ENCODE data around the gene FN3KRP. TPM values are rescaled to one million over a fixed set of nuclear protein-coding genes. Genes with fewer than 3 reads are reported as not detected.

FN3KRP gene, protein sequence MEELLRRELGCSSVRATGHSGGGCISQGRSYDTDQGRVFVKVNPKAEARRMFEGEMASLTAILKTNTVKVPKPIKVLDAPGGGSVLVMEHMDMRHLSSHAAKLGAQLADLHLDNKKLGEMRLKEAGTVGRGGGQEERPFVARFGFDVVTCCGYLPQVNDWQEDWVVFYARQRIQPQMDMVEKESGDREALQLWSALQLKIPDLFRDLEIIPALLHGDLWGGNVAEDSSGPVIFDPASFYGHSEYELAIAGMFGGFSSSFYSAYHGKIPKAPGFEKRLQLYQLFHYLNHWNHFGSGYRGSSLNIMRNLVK
- total RNA-seq, result 10 to 100 TPM; 28.3 to 36.3 TPM

DNA sequence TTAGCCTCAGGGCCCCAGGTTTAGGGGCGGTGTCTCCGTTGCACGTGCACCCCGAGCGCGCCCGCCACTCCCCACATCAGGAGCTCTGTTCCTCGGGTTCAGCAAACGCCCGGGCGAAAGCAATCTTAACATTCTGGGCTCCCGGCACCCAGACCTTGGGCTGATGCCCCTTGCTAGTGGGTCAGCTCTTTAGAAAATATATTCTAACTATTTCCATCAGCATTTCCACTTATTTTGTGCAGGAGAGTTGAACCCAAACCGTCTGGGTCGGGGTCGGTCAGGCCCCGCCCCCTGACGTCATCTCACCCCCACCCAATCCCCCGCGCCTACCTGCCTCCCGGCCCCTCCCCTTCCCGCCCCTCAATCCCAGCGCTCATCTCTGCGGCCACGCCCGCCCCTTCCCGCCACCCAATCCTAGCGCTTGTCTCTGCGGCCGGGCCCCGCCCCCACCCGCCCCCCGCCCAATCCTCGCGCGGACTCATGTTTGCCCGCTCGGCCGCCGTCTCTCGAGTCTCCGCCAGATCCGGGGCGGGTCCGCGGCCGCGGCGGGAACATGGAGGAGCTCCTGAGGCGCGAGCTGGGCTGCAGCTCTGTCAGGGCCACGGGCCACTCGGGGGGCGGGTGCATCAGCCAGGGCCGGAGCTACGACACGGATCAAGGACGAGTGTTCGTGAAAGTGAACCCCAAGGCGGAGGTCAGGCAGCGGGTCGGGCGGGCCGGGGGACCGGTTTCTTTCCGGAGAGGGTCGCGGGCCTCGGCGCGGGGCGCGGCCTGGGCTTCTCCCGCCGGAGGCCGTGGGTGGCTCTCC, at the start of gene FN3KRP:
TSS of gene FN3KRP (plus strand) at position 504 of the 808 bp plus-strand sequence. CDS start at position 554, 50 bp downstream.
- H3K4me3 Mint-ChIP-seq, result peak within 1 kb of the TSS; percentile 93
- H3K4me1 Mint-ChIP-seq, result peaks cover 10% of the 10 kb centered on the region
- peak; percentile 95 for DNase-seq
- H3K36me3 Mint-ChIP-seq (ENCODE audit: low read depth), result peaks cover 9% of the 10 kb centered on the region
- POLR2A ChIA-PET, result interaction anchor here (0.6 kb wide), 1 partner anchor 26 kb away, joined by 3 read pairs; no protein-coding TSS in a partner anchor
- H3K27ac Mint-ChIP-seq, result peak within 1 kb of the TSS; percentile 88
- peak; percentile 91 for ATAC-seq
- intact Hi-C loops (cut with DNase I, micrococcal nuclease), result loop anchor here (1.0 to 5.0 kb wide), 9 partner anchors 18 to 363 kb away; partner anchors contain the start of genes TBCD (in 2 of the 2), WDR45B (in 2 of the 2), CYBC1 (in 1 of the 2) and HEXD (in 1 of the 2)
- CTCF ChIA-PET, result interaction anchor here (0.9 to 1.7 kb wide), 3 partner anchors 12 to 66 kb away, joined by 3 to 6 read pairs (median 3); no protein-coding TSS in a partner anchor
- H3K9me3 Mint-ChIP-seq (ENCODE audit: low read depth), result no peaks in the 10 kb centered on the region
- no peaks in the 10 kb centered on the region for H3K27me3 Mint-ChIP-seq

DNA sequence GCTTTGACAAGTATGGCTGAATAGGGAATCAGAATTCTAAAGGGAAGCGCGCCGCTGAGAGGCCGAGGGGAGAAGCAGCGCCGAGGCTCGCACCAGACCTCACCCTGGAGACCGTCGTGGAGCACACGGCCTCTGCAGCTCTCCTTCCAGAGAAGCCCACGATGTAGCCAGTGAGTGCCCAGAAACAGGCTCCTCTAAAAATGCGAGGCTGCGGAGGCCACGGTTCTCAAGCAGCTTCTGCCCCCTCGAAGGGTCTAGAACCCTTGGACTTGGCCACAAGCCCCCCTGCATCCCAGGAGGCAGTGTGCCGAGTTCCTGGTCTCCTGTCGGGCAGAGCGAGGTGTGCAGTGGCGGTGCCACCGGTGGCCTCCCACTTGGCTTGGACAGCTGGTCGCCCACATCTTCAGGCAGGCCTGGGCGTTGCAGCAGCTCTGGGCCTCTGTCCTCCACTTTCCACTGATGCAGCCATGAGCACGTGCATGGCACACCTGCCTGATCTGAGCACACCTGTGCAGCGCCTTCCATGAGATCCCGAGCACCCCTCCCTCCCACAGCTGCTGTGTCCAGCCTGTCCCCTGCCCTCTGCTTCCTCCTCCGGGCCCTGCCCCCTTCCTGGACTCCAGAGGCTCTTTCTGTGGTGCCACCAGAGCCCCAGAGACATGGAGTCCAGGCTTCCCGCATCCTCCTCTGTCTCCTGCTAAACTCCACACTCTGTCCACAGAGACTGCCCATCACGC, 49.4 kb upstream of the FN3KRP start:
- intact Hi-C loops (cut with DNase I, micrococcal nuclease), result loop anchor here (5.0 to 10.0 kb wide), 3 partner anchors 50 to 248 kb away; no protein-coding TSS in a partner anchor
- POLR2A ChIA-PET, result no interaction called here
- no peak overlapping the region for H3K4me3 Mint-ChIP-seq
- H3K36me3 Mint-ChIP-seq (ENCODE audit: low read depth), result no peaks in the 10 kb centered on the region
- CTCF ChIA-PET, result interaction anchor here (0.7 kb wide), 1 partner anchor 94 kb away, joined by 3 read pairs; no protein-coding TSS in a partner anchor
- H3K27me3 Mint-ChIP-seq, result no peaks in the 10 kb centered on the region
- H3K27ac Mint-ChIP-seq, result no peak overlapping the region
- ATAC-seq, result no peak
- no peaks in the 10 kb centered on the region for H3K9me3 Mint-ChIP-seq (ENCODE audit: low read depth)
- no peak for DNase-seq
- H3K4me1 Mint-ChIP-seq, result peaks cover 2% of the 10 kb centered on the region

GRCh38 chr17:82667668-82668000, 48.9 kb upstream of the FN3KRP start:
- CTCF ChIA-PET, result interaction anchor here (0.6 to 1.9 kb wide), 3 partner anchors 9 to 100 kb away, joined by 3 to 12 read pairs (median 3); no protein-coding TSS in a partner anchor
- POLR2A ChIA-PET, result no interaction called here
- Mint-ChIP-seq H3K27ac (no peak overlapping the region), H3K36me3 (ENCODE audit: low read depth) (no peaks in the 10 kb centered on the region), H3K4me3 (no peak overlapping the region), H3K4me1 (peaks cover 2% of the 10 kb centered on the region), H3K9me3 (ENCODE audit: low read depth) (no peaks in the 10 kb centered on the region), H3K27me3 (no peaks in the 10 kb centered on the region)
- no peak for ATAC-seq
- DNase-seq, result no peak
- intact Hi-C loops (cut with DNase I, micrococcal nuclease), result loop anchor here (5.0 to 10.0 kb wide), 3 partner anchors 50 to 247 kb away; no protein-coding TSS in a partner anchor

- H3K27me3 Mint-ChIP-seq, result no peaks in the 10 kb centered on the region
- POLR2A ChIA-PET, result no interaction called here
- CTCF ChIA-PET, result interaction anchor here (0.6 to 1.9 kb wide), 10 partner anchors 9 to 246 kb away, joined by 3 to 12 read pairs (median 4); no protein-coding TSS in a partner anchor
- H3K4me3 Mint-ChIP-seq, result no peak overlapping the region
- ATAC-seq, result peak; percentile 31
- H3K27ac Mint-ChIP-seq, result no peak overlapping the region
- no peaks in the 10 kb centered on the region for H3K9me3 Mint-ChIP-seq (ENCODE audit: low read depth)
- peaks cover 2% of the 10 kb centered on the region for H3K4me1 Mint-ChIP-seq
- intact Hi-C loops (cut with DNase I, micrococcal nuclease), result loop anchor here (1.0 to 10.0 kb wide), 6 partner anchors 51 to 247 kb away; no protein-coding TSS in a partner anchor
- H3K36me3 Mint-ChIP-seq (ENCODE audit: low read depth), result no peaks in the 10 kb centered on the region
- no peak for DNase-seq
Observed at GRCh38 chr17:82668024-82668630, 48.4 kb upstream of the FN3KRP start.

GRCh38 chr17:82668631-82669099, 47.8 kb upstream of the FN3KRP start:
- Mint-ChIP-seq H3K9me3 (ENCODE audit: low read depth) (no peaks in the 10 kb centered on the region), H3K4me3 (no peak overlapping the region), H3K36me3 (ENCODE audit: low read depth) (no peaks in the 10 kb centered on the region), H3K4me1 (peaks cover 2% of the 10 kb centered on the region), H3K27me3 (no peaks in the 10 kb centered on the region), H3K27ac (no peak overlapping the region)
- intact Hi-C loops (cut with DNase I, micrococcal nuclease), result loop anchor here (1.0 to 10.0 kb wide), 6 partner anchors 51 to 246 kb away; no protein-coding TSS in a partner anchor
- POLR2A ChIA-PET, result no interaction called here
- DNase-seq (peak; percentile 75), ATAC-seq (peak; percentile 99)
- CTCF ChIA-PET, result interaction anchor here (0.6 to 1.9 kb wide), 9 partner anchors 10 to 243 kb away, joined by 3 to 12 read pairs (median 6); no protein-coding TSS in a partner anchor

- Mint-ChIP-seq H3K4me1 (peaks cover 2% of the 10 kb centered on the region), H3K36me3 (ENCODE audit: low read depth) (no peaks in the 10 kb centered on the region), H3K27me3 (no peaks in the 10 kb centered on the region), H3K9me3 (ENCODE audit: low read depth) (no peaks in the 10 kb centered on the region), H3K4me3 (no peak overlapping the region), H3K27ac (no peak overlapping the region)
- ChIA-PET POLR2A (interaction anchor here (0.6 kb wide), 1 partner anchor 144 kb away, joined by 3 read pairs; no protein-coding TSS in a partner anchor), CTCF (no interaction called here)
- ATAC-seq, result no peak
- DNase-seq, result no peak
- intact Hi-C loops (cut with DNase I, micrococcal nuclease), result no loop called here
Observed at GRCh38 chr17:82670661-82671450, 45.6 kb upstream of the FN3KRP start.

DNA sequence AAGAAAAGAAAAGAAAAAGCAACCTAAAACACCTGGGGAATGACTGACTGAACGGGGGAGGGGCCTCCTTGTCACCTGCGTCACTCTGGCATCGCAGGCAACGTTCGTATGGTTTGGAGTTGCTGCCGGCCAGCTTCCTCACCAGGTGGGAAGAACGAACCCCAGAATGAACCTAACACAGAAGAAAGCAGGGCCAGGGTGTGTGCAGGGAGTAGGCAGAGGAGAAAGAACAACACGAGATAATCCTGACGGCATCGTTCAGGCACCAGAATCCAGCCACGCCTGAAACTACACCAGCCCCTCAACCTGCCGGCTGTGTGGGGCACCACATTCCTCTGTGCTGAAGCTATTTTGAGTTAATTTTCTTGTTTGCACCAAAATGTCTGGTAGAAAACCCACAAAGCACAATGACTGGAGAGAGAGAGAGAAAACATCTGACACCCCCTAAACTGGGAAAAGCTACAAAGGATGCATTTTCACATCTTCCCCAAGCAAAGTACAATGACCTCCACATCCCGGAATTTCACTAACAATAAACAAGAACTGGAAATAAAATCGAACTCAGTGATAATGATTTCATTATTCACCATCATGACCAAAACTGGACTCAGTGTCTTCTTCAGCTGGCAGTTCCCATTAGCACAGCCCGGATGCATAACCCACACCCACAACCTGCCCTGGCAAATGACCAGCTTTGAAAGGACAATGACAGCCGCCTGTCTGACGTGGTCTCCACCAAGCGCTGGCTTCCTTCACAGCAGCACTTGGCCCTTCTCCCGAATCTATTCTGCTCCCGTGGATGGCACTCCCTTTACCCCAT, 41.6 kb upstream of the FN3KRP start:
- intact Hi-C loops (cut with DNase I, micrococcal nuclease), result no loop called here
- H3K27ac Mint-ChIP-seq, result no peak overlapping the region
- no peaks in the 10 kb centered on the region for H3K9me3 Mint-ChIP-seq (ENCODE audit: low read depth)
- POLR2A ChIA-PET, result interaction anchor here (0.6 kb wide), 1 partner anchor 15 kb away, joined by 5 read pairs; no protein-coding TSS in a partner anchor
- no peaks in the 10 kb centered on the region for H3K27me3 Mint-ChIP-seq
- no peaks in the 10 kb centered on the region for H3K36me3 Mint-ChIP-seq (ENCODE audit: low read depth)
- H3K4me1 Mint-ChIP-seq, result no peaks in the 10 kb centered on the region
- CTCF ChIA-PET, result no interaction called here
- no peak for DNase-seq
- no peak for ATAC-seq
- no peak overlapping the region for H3K4me3 Mint-ChIP-seq

DNA sequence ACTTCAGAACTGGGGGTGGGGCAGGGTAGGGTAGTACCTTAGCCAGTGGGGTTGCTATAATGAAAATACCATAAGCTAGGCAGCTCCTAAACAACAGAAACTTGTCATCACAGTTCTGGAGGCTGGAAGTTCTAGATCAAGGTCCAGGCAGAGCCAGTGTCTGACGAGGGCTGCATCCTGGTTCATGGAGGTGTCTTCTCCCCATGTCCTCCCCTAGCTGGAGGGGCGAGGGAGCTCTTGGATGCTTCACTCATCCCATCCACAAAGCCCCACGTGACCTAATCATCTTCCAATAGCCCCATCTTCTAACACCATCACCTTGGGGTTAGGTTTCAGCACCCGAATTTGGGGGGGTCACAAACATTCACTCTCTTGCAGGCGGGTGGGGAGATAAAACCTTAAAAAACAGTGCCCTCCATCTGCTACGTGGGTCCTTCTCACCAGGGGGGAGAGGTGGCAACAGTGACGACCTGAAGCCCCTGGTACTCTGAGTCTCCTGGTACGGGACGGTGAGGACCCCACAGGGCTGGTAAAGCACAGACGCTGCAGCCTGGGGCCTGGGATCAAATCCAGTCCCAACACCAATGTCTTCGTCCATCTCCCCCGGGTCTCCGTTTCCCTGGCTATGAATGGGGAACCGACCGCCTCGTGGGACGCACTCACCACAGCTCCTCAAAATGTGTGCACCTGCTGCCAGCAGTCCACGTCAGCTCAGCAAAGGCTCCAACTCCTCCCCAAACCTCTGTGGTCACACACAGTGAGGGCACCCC, 40.8 kb upstream of the FN3KRP start:
- intact Hi-C loops (cut with DNase I, micrococcal nuclease), result no loop called here
- ChIA-PET POLR2A (interaction anchor here (0.6 kb wide), 1 partner anchor 14 kb away, joined by 5 read pairs; no protein-coding TSS in a partner anchor), CTCF (interaction anchor here (0.5 kb wide), 1 partner anchor 282 kb away, joined by 3 read pairs; no protein-coding TSS in a partner anchor)
- Mint-ChIP-seq H3K9me3 (ENCODE audit: low read depth) (no peaks in the 10 kb centered on the region), H3K36me3 (ENCODE audit: low read depth) (no peaks in the 10 kb centered on the region), H3K4me1 (no peaks in the 10 kb centered on the region), H3K4me3 (no peak overlapping the region), H3K27ac (no peak overlapping the region), H3K27me3 (no peaks in the 10 kb centered on the region)
- ATAC-seq (no peak), DNase-seq (no peak)

- no peak overlapping the region for H3K4me3 Mint-ChIP-seq
- H3K9me3 Mint-ChIP-seq (ENCODE audit: low read depth), result peaks cover 11% of the 10 kb centered on the region
- peaks cover 6% of the 10 kb centered on the region for H3K36me3 Mint-ChIP-seq (ENCODE audit: low read depth)
- H3K27me3 Mint-ChIP-seq, result no peaks in the 10 kb centered on the region
- ChIA-PET CTCF (interaction anchor here (0.6 to 1.2 kb wide), 2 partner anchors 10 to 88 kb away, joined by 3 read pairs; no protein-coding TSS in a partner anchor), POLR2A (no interaction called here)
- DNase-seq, result no peak
- H3K4me1 Mint-ChIP-seq, result no peaks in the 10 kb centered on the region
- intact Hi-C loops (cut with DNase I, micrococcal nuclease), result no loop called here
- no peak for ATAC-seq
- no peak overlapping the region for H3K27ac Mint-ChIP-seq
Observed at GRCh38 chr17:82677353-82677925, 39.1 kb upstream of the FN3KRP start.

All from activated CD4-positive, alpha-beta T cell treated with anti-CD3 and anti-CD28 coated beads for 36 hours (primary cell).